Measurements from ENCODE around the gene POLRMT. TPM values are rescaled to one million over a fixed set of nuclear protein-coding genes. Genes with fewer than 3 reads are reported as not detected.
A peak's percentile ranks its signal among the peaks of the same experiment; 100 is the strongest.

Gene POLRMT
- polyA plus RNA-seq, 1 donor (not counting 4 experiments of a cell fraction or from before 2014, with no cell fraction given) = 33.3 TPM

DNA sequence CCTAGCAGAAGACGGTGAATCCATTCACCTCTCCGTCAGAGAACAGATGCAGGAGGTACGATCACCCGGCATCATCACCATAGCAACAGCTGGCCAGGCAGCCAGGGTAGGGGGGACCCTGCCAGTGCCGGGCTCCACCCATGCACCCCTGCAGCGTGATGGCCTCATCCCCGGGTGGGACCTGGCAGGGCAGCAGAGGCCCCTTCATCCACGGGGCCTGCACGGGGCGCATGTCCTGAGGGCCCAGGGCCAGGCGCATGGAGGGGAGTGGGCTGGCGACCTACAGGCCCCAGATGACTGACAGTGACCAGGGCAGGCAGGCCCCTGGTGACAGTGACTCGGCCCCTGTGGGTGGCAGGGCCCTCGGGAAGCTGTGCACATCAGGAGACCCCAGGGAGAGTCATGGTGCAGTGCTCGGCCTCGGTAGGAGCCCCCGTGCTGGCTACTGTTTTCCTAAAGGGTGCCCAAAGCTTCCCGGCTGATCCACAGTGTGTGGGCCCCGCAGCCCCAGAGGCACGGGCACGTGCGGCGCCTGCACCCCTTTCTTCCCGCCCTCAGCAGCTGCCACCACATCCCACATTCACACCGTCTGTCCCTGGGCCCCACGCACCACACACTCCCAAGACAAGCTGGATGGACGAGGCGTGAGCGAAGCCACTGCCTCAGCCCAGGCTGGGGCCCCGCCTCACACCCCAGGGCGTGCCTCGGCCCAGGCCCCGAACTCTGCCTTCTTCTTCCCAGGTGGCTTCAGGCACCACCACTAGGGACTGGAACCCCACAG is 24.9 kb upstream of the POLRMT start:
- no peaks in the 10 kb centered on the region for H3K9me3 ChIP-seq (ENCODE audit: control insufficient read depth, low read depth, low read length)

DNA sequence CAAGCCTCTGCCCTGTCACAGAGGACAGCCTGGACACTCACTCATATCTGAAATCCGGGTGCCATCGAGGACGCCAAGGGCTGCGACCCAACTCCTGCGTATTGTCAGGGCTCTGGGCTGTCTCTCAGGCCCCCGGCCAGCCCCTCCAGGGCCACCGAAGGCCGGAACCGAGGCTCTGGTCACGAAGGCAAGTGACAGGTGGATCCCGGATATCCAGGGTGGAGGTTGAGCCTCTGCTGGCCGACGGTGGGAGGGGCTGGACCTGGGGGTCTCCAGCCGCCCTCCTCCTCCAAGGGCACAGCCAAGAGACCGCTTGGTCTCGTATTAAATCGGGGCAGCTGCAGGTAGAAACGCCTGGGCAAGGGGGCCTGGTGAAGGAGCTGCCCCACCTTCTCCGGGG is 24.3 kb upstream of the POLRMT start:
- H3K9ac ChIP-seq (ENCODE audit: control insufficient read depth, extremely low read depth, insufficient read depth, low read length) = no peak overlapping the region
- peaks cover 6% of the 10 kb centered on the region for H3K9me1 ChIP-seq (ENCODE audit: control insufficient read depth, extremely low read depth, insufficient read depth, low read length)
- peaks cover 98% of the 10 kb centered on the region for H3K79me2 ChIP-seq (ENCODE audit: control insufficient read depth, insufficient read depth, low read length)
- no peak overlapping the region for H3K4me2 ChIP-seq (ENCODE audit: control insufficient read depth, extremely low read depth, insufficient read depth, low read depth, low read length)
- H3K27ac ChIP-seq (ENCODE audit: control insufficient read depth, insufficient read depth, low read length) = no peak overlapping the region
- DNase-seq (ENCODE audit: low read depth, low spot score) (no peak), FAIRE-seq (no peak)
- TF ChIP-seq EZH2 (IDR thresholded peaks at IDR 0.05; ENCODE audit: low read length) = no peak
- TF ChIP-seq, protein P1, sequence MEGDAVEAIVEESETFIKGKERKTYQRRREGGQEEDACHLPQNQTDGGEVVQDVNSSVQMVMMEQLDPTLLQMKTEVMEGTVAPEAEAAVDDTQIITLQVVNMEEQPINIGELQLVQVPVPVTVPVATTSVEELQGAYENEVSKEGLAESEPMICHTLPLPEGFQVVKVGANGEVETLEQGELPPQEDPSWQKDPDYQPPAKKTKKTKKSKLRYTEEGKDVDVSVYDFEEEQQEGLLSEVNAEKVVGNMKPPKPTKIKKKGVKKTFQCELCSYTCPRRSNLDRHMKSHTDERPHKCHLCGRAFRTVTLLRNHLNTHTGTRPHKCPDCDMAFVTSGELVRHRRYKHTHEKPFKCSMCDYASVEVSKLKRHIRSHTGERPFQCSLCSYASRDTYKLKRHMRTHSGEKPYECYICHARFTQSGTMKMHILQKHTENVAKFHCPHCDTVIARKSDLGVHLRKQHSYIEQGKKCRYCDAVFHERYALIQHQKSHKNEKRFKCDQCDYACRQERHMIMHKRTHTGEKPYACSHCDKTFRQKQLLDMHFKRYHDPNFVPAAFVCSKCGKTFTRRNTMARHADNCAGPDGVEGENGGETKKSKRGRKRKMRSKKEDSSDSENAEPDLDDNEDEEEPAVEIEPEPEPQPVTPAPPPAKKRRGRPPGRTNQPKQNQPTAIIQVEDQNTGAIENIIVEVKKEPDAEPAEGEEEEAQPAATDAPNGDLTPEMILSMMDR (optimal IDR thresholded peaks at IDR 0.05 in 1 of 3, IDR thresholded peaks at IDR 0.05 in 1 of 3, conservative IDR thresholded peaks at IDR 0.05 in 1 of 3; ENCODE audit: extremely low read depth in 1 of 3, insufficient read depth in 2 of 3, low read length in 3 of 3) = no peak
- peaks cover 20 to 32% of the 10 kb centered on the region in 2 experiments for H3K36me3 ChIP-seq (ENCODE audit: control insufficient read depth in 2 of 2, extremely low read depth in 1 of 2, insufficient read depth in 2 of 2, low read length in 2 of 2)
- H3K4me1 ChIP-seq (ENCODE audit: control insufficient read depth, extremely low read depth, insufficient read depth, low read length) = peaks cover 36% of the 10 kb centered on the region
- H2AFZ ChIP-seq (ENCODE audit: control insufficient read depth, low read length) = no peak overlapping the region
- dilution Hi-C loops (cut with MboI; ENCODE audit: extremely low pct_ligation_motif_present, low sequenced_read_pairs) = no loop called here
- H3K4me3 ChIP-seq (ENCODE audit: control insufficient read depth in 2 of 3, extremely low read depth in 1 of 3, insufficient read depth in 2 of 3, low read depth in 1 of 3, low read length in 3 of 3) = no peak overlapping the region
- no peaks in the 10 kb centered on the region for H3K27me3 ChIP-seq (ENCODE audit: control insufficient read depth, extremely low read depth, insufficient read depth, low read length)
- H4K20me1 ChIP-seq (ENCODE audit: control insufficient read depth, extremely low read depth, insufficient read depth, low read length) = peaks cover 74% of the 10 kb centered on the region
- no peaks in the 10 kb centered on the region for H3K9me3 ChIP-seq (ENCODE audit: control insufficient read depth, low read depth, low read length)

More for the DNA sequence above, 24.9 kb upstream of the POLRMT start:
- H3K4me3 ChIP-seq (ENCODE audit: control insufficient read depth in 2 of 3, extremely low read depth in 1 of 3, insufficient read depth in 2 of 3, low read depth in 1 of 3, low read length in 3 of 3) = peak overlapping the region in 2 of 3 experiments; percentile 2 to 29
- FAIRE-seq (no peak), DNase-seq (ENCODE audit: low read depth, low spot score) (no peak)
- peak overlapping the region; percentile 99 for H3K4me2 ChIP-seq (ENCODE audit: control insufficient read depth, extremely low read depth, insufficient read depth, low read depth, low read length)
- peaks cover 68% of the 10 kb centered on the region for H4K20me1 ChIP-seq (ENCODE audit: control insufficient read depth, extremely low read depth, insufficient read depth, low read length)
- peaks cover 6% of the 10 kb centered on the region for H3K9me1 ChIP-seq (ENCODE audit: control insufficient read depth, extremely low read depth, insufficient read depth, low read length)
- H3K9ac ChIP-seq (ENCODE audit: control insufficient read depth, extremely low read depth, insufficient read depth, low read length) = peak overlapping the region; percentile 86
- H3K79me2 ChIP-seq (ENCODE audit: control insufficient read depth, insufficient read depth, low read length) = peaks cover 96% of the 10 kb centered on the region
- H2AFZ ChIP-seq (ENCODE audit: control insufficient read depth, low read length) = no peak overlapping the region
- dilution Hi-C loops (cut with MboI; ENCODE audit: extremely low pct_ligation_motif_present, low sequenced_read_pairs) = no loop called here
- peaks cover 19 to 26% of the 10 kb centered on the region in 2 experiments for H3K36me3 ChIP-seq (ENCODE audit: control insufficient read depth in 2 of 2, extremely low read depth in 1 of 2, insufficient read depth in 2 of 2, low read length in 2 of 2)
- TF ChIP-seq EZH2 (IDR thresholded peaks at IDR 0.05; ENCODE audit: low read length) = no peak
- TF ChIP-seq, protein P1 (optimal IDR thresholded peaks at IDR 0.05 in 1 of 3, IDR thresholded peaks at IDR 0.05 in 1 of 3, conservative IDR thresholded peaks at IDR 0.05 in 1 of 3; ENCODE audit: extremely low read depth in 1 of 3, insufficient read depth in 2 of 3, low read length in 3 of 3) = no peak
- peak overlapping the region; percentile 96 for H3K27ac ChIP-seq (ENCODE audit: control insufficient read depth, insufficient read depth, low read length)
- peaks cover 37% of the 10 kb centered on the region for H3K4me1 ChIP-seq (ENCODE audit: control insufficient read depth, extremely low read depth, insufficient read depth, low read length)
- H3K27me3 ChIP-seq (ENCODE audit: control insufficient read depth, extremely low read depth, insufficient read depth, low read length) = no peaks in the 10 kb centered on the region
